ENCODE results near the gene MED25.

Gene MED25

DNA sequence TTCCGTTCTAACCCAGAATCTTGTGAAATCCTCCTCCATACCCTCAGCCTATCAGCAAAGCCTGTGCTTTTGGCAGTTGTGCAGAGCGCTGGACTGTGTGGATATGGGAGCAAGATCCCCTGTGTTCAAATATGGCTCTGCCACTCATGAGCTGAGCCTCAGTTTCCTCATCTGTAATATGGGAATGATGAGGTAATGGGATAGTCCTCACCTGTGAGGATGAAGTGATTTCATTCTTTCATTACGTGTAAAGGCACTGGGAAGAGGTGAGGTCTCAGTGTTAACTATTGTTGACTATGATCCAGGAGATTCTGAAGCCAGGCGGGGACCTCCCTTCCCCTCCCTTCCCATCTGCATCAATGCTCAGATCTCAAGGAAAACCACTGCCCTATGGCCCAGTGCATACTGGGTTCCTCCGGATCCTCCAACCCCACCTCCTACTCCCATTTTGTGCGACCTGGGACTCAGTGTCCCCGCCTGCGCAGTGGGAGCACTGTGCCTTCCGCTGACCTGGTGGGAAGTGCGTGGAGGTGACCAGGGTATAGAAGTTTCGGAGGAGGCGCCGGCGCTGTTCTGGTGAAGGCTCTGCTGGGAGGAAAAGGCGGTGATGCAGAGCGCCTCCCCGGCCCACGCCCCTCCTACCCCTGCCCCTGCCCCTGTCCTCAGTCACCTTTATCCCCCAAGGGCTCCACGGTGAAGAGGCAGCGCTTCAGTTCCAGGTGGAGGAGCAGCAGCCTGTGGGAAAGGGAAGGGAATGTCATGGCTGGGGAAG is 10.0 kb upstream of the MED25 start:
- DNase-seq (ENCODE audit: low read depth): no peak
- TF ChIP-seq, protein P1, sequence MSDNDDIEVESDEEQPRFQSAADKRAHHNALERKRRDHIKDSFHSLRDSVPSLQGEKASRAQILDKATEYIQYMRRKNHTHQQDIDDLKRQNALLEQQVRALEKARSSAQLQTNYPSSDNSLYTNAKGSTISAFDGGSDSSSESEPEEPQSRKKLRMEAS (IDR thresholded peaks at IDR 0.05; ENCODE audit: low read depth, low read length): no peak
- TF ChIP-seq, protein P2, sequence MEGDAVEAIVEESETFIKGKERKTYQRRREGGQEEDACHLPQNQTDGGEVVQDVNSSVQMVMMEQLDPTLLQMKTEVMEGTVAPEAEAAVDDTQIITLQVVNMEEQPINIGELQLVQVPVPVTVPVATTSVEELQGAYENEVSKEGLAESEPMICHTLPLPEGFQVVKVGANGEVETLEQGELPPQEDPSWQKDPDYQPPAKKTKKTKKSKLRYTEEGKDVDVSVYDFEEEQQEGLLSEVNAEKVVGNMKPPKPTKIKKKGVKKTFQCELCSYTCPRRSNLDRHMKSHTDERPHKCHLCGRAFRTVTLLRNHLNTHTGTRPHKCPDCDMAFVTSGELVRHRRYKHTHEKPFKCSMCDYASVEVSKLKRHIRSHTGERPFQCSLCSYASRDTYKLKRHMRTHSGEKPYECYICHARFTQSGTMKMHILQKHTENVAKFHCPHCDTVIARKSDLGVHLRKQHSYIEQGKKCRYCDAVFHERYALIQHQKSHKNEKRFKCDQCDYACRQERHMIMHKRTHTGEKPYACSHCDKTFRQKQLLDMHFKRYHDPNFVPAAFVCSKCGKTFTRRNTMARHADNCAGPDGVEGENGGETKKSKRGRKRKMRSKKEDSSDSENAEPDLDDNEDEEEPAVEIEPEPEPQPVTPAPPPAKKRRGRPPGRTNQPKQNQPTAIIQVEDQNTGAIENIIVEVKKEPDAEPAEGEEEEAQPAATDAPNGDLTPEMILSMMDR (IDR thresholded peaks at IDR 0.05; ENCODE audit: low read depth, low read length): no peak
- no peak for TF ChIP-seq MYC (IDR thresholded peaks at IDR 0.05; ENCODE audit: low read depth, low read length)
- TF ChIP-seq POLR2A (IDR thresholded peaks at IDR 0.05; ENCODE audit: extremely low read depth, insufficient read length): no peak

DNA sequence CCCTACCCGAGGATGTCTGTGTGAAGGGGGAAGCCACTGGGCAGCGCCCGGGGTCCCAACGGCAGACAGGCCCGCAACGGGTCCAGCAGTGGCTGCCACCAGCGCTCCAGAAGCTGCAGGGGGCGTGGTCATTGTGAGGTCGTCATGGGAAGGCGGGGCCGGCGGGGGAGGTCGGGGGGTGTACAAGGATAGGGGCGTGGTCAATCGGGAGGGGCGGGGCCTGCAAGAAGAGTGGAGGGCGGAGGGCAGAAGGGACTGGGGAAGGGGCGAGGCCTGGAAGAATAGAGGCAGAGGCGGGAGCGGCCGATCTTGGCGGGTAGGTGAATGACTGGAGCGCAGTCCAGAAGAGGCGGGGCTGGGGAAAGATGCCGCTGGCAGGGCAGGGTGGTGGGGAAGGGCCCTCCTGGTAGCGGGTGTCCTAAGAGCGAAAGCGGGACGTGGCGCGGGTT is 9.4 kb upstream of the MED25 start:
- peak; percentile 33 for DNase-seq (ENCODE audit: low read depth)
- TF ChIP-seq, protein P1 (IDR thresholded peaks at IDR 0.05; ENCODE audit: low read depth, low read length): no peak
- TF ChIP-seq POLR2A (IDR thresholded peaks at IDR 0.05; ENCODE audit: extremely low read depth, insufficient read length) (no peak), MYC (IDR thresholded peaks at IDR 0.05; ENCODE audit: low read depth, low read length) (no peak)
- TF ChIP-seq, protein P2 (IDR thresholded peaks at IDR 0.05; ENCODE audit: low read depth, low read length): no peak

More for the DNA sequence above, 10.0 kb upstream of the MED25 start:
- H3K4me3 ChIP-seq (ENCODE audit: low read depth, low read length): no peak overlapping the region

DNA sequence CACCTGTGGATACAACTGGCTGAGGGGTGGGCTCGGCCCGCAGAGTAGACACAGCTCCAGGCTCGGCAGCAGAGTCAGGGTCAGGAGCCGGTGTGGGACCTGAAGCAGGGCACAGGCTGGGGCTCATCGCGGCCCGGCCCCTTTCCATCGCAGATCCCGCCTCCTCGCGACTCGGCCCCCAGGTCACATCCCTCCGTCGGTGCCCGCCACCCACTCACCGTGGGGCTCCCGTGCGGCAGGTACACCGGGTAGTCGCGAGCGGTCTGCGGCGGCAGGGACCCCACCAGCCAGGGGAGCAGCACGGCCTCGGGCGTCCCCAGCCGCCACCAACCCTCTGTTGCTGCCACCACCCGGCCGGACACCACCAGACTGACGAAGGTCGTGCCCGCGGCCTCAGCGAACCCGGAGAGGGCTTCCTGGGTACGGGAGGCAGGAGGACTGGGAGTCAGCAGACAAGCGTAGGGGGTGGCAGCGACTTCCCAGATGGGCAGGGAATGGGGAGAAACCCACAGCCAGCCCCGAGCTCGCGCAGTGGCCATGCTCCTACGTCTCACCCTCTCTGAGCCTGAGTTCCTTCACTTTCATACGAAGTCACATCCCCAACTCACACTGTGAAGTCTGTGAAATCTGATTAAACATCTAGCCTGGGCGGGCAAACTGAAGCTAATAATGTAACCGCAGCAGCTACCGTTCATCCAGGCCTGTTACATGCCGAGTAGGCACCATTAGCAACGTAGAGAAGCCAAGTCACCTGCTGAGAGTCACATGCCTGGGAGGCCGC is 8.7 kb upstream of the MED25 start:
- DNase-seq (ENCODE audit: low read depth): no peak
- no peak overlapping the region for H3K4me3 ChIP-seq (ENCODE audit: low read depth, low read length)
- TF ChIP-seq, protein P1 (IDR thresholded peaks at IDR 0.05; ENCODE audit: low read depth, low read length): no peak
- TF ChIP-seq POLR2A (IDR thresholded peaks at IDR 0.05; ENCODE audit: extremely low read depth, insufficient read length) (no peak), MYC (IDR thresholded peaks at IDR 0.05; ENCODE audit: low read depth, low read length) (no peak)
- TF ChIP-seq, protein P2 (IDR thresholded peaks at IDR 0.05; ENCODE audit: low read depth, low read length): no peak

More for the DNA sequence above, 9.4 kb upstream of the MED25 start:
- H3K4me3 ChIP-seq (ENCODE audit: low read depth, low read length): no peak overlapping the region

DNA sequence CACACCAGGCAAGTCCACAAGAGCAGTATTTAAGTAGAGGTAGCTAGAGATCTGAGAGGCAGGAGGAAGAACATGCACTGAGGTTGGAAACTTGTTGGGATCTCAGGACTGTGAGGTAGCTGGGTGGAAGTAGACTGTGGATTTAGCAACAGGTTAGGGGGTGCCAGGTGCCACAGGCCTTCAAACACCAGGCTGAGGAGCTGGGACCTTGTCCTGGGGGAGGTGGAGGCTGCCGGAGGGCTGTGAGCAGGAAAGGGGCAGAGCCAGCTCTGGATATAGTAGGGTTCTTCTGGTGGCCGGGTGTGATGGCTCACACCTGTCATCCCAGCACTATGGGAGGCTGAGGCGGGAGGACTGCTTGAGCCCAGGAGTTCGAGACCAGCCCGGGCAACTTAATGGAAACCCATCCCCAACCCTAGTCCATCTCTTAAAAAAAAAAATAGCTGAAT is 8.1 kb upstream of the MED25 start:
- DNase-seq (ENCODE audit: low read depth): no peak
- H3K4me3 ChIP-seq (ENCODE audit: low read depth, low read length): no peak overlapping the region
- TF ChIP-seq, protein P1 (IDR thresholded peaks at IDR 0.05; ENCODE audit: low read depth, low read length): no peak
- TF ChIP-seq POLR2A (IDR thresholded peaks at IDR 0.05; ENCODE audit: extremely low read depth, insufficient read length) (no peak), MYC (IDR thresholded peaks at IDR 0.05; ENCODE audit: low read depth, low read length) (no peak)
- TF ChIP-seq, protein P2 (IDR thresholded peaks at IDR 0.05; ENCODE audit: low read depth, low read length): no peak

DNA sequence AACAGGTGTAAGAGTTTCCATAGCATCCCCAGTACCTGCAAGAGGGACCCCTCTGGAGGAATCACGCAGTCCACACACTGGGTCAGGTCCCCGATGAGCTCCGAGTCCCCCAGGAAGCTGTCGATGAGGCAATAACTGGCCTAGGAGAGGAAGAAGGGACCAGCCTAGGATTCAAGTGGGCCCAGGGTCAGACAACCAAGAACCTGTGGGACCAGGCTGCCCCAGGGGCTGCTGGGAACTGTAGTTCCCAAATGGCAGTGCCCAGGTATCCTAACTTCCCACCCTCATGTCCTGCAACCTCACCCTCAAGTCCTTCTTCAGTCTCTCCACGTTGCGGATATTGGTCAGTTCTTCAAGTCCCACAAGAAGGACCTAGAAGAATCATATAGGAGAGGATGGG is 6.8 kb upstream of the MED25 start:
- DNase-seq (ENCODE audit: low read depth): no peak
- TF ChIP-seq, protein P1 (IDR thresholded peaks at IDR 0.05; ENCODE audit: low read depth, low read length): no peak
- TF ChIP-seq, protein P2 (IDR thresholded peaks at IDR 0.05; ENCODE audit: low read depth, low read length): no peak
- TF ChIP-seq POLR2A (IDR thresholded peaks at IDR 0.05; ENCODE audit: extremely low read depth, insufficient read length) (no peak), MYC (IDR thresholded peaks at IDR 0.05; ENCODE audit: low read depth, low read length) (no peak)

More for the DNA sequence above, 6.8 kb upstream of the MED25 start:
- H3K4me3 ChIP-seq (ENCODE audit: low read depth, low read length): no peak overlapping the region
